HEK293T (cell line): ENCODE data around the gene MKLN1.
"Not testable (repeated sequence)": the region's sequence is repeated elsewhere in the genome, so short reads cannot be mapped to it uniquely, and the experiment has no call there.

Experiments
- CTCF ChIA-PET: fragments of 350-600 bp; formaldehyde crosslinking; extraction: SDS; loops from one replicate; lab custom pipeline; 2021; ENCODE audit warnings: antibody characterized with exemption, inconsistent platforms; lab: Yijun Ruan, JAX
- POLR2A ChIA-PET: fragments of 350-600 bp; formaldehyde crosslinking; extraction: SDS; loops from one replicate; lab custom pipeline; 2020; ENCODE audit warnings: antibody characterized with exemption, inconsistent platforms; lab: Yijun Ruan, JAX
- DNase-seq: peaks from one replicate; pipeline ENCODE4 v3.0.0; 2012; ENCODE audit warnings: mixed read lengths; ENCODE audit errors: extremely low spot score
- ARNT ChIP-seq: fragments of 450-650 bp; IDR thresholded peaks from 2 replicates; pipeline ENCODE4 v1.6.1; 2017; ENCODE audit warnings: mild to moderate bottlenecking
- BHLHE40 ChIP-seq: fragments of 450-650 bp; IDR thresholded peaks from 2 replicates; pipeline ENCODE4 v1.6.1; 2016; ENCODE audit warnings: mild to moderate bottlenecking, moderate library complexity, borderline replicate concordance
- CTBP1 ChIP-seq: fragments of 450-650 bp; IDR thresholded peaks from 2 replicates; pipeline ENCODE4 v1.6.1; 2016; ENCODE audit warnings: borderline replicate concordance
- ELF4 ChIP-seq: fragments of 450-650 bp; IDR thresholded peaks from 2 replicates; pipeline ENCODE4 v1.6.1; 2017; ENCODE audit warnings: antibody characterized with exemption
- FOXA1 ChIP-seq: fragments of 450-650 bp; IDR thresholded peaks from 2 replicates; pipeline ENCODE4 v1.6.1; 2016; ENCODE audit warnings: mild to moderate bottlenecking
- FOXK2 ChIP-seq: fragments of 450-650 bp; IDR thresholded peaks from 2 replicates; pipeline ENCODE4 v1.6.1; 2016; ENCODE audit warnings: mild to moderate bottlenecking
- FOXM1 ChIP-seq: fragments of 450-650 bp; IDR thresholded peaks from 2 replicates; pipeline ENCODE4 v1.6.1; 2017; ENCODE audit warnings: mild to moderate bottlenecking, borderline replicate concordance
- HDGF ChIP-seq: fragments of 450-650 bp; IDR thresholded peaks from 2 replicates; pipeline ENCODE4 v1.6.1; 2017; ENCODE audit warnings: antibody characterized with exemption, borderline replicate concordance
- L3MBTL2 ChIP-seq: fragments of 450-650 bp; conservative IDR thresholded peaks from 2 replicates; pipeline ENCODE4 v1.6.1; 2016; ENCODE audit warnings: mild to moderate bottlenecking
- LEF1 ChIP-seq: fragments of 450-650 bp; IDR thresholded peaks from 2 replicates; pipeline ENCODE4 v1.6.1; 2017; ENCODE audit warnings: mild to moderate bottlenecking, borderline replicate concordance
- NFRKB ChIP-seq: fragments of 450-650 bp; IDR thresholded peaks from 2 replicates; pipeline ENCODE4 v1.6.1; 2016; ENCODE audit warnings: mild to moderate bottlenecking, moderate library complexity
- SP1 ChIP-seq: fragments of 450-650 bp; IDR thresholded peaks from 2 replicates; pipeline ENCODE4 v1.6.1; 2017
- SUZ12 ChIP-seq: fragments of 450-650 bp; IDR thresholded peaks from 2 replicates; pipeline ENCODE4 v1.6.1; 2016; ENCODE audit warnings: mild to moderate bottlenecking
- TARDBP ChIP-seq: fragments of 450-650 bp; IDR thresholded peaks from 2 replicates; pipeline ENCODE4 v1.6.1; 2016
- ZNF384 ChIP-seq: fragments of 450-650 bp; IDR thresholded peaks from 2 replicates; pipeline ENCODE4 v1.6.1; 2016
- TF ChIP-seq, protein P1 (sequence below): fragments of 450-650 bp; IDR thresholded peaks from 2 replicates; pipeline ENCODE4 v1.6.1; 2016

MKLN1 gene

DNA sequence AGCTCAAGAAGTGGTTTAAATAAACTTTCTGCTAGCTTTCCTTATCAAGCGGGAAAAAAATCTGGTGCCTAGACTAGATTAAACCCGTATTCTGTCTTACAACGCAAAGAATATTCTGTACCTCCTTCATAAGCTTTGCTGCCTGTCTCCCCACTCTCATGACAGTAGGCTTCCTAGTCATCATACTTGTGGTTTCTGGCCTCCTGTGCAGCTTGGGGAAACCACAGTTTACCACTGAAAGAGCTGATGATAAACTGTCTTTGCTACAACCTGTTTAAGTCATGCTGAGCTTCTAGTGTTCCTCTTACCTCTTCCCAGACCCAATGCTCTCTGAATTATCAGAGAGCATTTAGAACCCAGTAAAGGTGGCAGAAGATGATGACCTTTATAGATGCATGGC lies 173.7 kb downstream of the MKLN1 start:
- ChIA-PET POLR2A (no interaction called here), CTCF (interaction anchor here (1.1 kb wide), 1 partner anchor 12 kb away, joined by 5 read pairs; no protein-coding TSS in a partner anchor)
- TF ChIP-seq L3MBTL2, result no peak
- TF ChIP-seq ZNF384, result no peak
- no peak for DNase-seq

- POLR2A ChIA-PET, result no interaction called here
- no peak for DNase-seq
- no peak for TF ChIP-seq ELF4
- no peak for TF ChIP-seq FOXA1
- TF ChIP-seq, protein P1, sequence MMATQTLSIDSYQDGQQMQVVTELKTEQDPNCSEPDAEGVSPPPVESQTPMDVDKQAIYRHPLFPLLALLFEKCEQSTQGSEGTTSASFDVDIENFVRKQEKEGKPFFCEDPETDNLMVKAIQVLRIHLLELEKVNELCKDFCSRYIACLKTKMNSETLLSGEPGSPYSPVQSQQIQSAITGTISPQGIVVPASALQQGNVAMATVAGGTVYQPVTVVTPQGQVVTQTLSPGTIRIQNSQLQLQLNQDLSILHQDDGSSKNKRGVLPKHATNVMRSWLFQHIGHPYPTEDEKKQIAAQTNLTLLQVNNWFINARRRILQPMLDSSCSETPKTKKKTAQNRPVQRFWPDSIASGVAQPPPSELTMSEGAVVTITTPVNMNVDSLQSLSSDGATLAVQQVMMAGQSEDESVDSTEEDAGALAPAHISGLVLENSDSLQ, result no peak
- no peak for TF ChIP-seq ARNT
- no peak for TF ChIP-seq NFRKB
- TF ChIP-seq SUZ12, result no peak
- TF ChIP-seq ZNF384, result no peak
- no peak for TF ChIP-seq L3MBTL2
- no peak for TF ChIP-seq LEF1
- TF ChIP-seq BHLHE40, result no peak
- no peak for TF ChIP-seq HDGF
- no peak for TF ChIP-seq TARDBP
- TF ChIP-seq FOXK2, result no peak
- TF ChIP-seq SP1, result no peak
- TF ChIP-seq CTBP1, result no peak
- TF ChIP-seq FOXM1, result no peak
- CTCF ChIA-PET, result interaction anchor here (0.7 kb wide), 1 partner anchor 152 kb away, joined by 3 read pairs; no protein-coding TSS in a partner anchor
Observed at GRCh38 chr7:131501930-131502685, 174.4 kb downstream of the MKLN1 start.

- DNase-seq, result no peak
- TF ChIP-seq BHLHE40, result no peak
- TF ChIP-seq ARNT, result no peak
- TF ChIP-seq, protein P1, result no peak
- TF ChIP-seq FOXK2, result no peak
- TF ChIP-seq CTBP1, result no peak
- TF ChIP-seq ZNF384, result no peak
- TF ChIP-seq LEF1, result no peak
- TF ChIP-seq FOXA1, result no peak
- no peak for TF ChIP-seq ELF4
- ChIA-PET POLR2A (no interaction called here), CTCF (interaction anchor here (0.7 kb wide), 1 partner anchor 151 kb away, joined by 3 read pairs; no protein-coding TSS in a partner anchor)
Observed at GRCh38 chr7:131502810-131503508, 175.3 kb downstream of the MKLN1 start.

- TF ChIP-seq FOXK2, result no peak
- TF ChIP-seq L3MBTL2, result no peak
- TF ChIP-seq BHLHE40, result no peak
- TF ChIP-seq SUZ12, result no peak
- TF ChIP-seq ELF4, result no peak
- no peak for TF ChIP-seq SP1
- TF ChIP-seq, protein P1, result no peak
- TF ChIP-seq CTBP1, result no peak
- TF ChIP-seq LEF1, result no peak
- TF ChIP-seq NFRKB, result no peak
- TF ChIP-seq ARNT, result no peak
- no peak for TF ChIP-seq HDGF
- TF ChIP-seq FOXA1, result no peak
- TF ChIP-seq FOXM1, result no peak
- no peak for TF ChIP-seq TARDBP
- TF ChIP-seq ZNF384, result no peak
- DNase-seq, result no peak
- CTCF ChIA-PET, result no interaction called here
- POLR2A ChIA-PET, result no interaction called here
Observed at GRCh38 chr7:131503639-131504038, 176.0 kb downstream of the MKLN1 start.

- ChIA-PET POLR2A (no interaction called here), CTCF (interaction anchor here (0.6 kb wide), 1 partner anchor 18 kb away, joined by 11 read pairs; no protein-coding TSS in a partner anchor)
- no peak for DNase-seq
- TF ChIP-seq HDGF (no peak), NFRKB (no peak), SUZ12 (no peak), ELF4 (no peak), ZNF384 (no peak), LEF1 (no peak), ARNT (no peak), TARDBP (no peak), FOXA1 (no peak), FOXM1 (no peak), FOXK2 (no peak), BHLHE40 (no peak), SP1 (no peak), L3MBTL2 (no peak), CTBP1 (no peak)
- TF ChIP-seq, protein P1, result no peak
Observed at GRCh38 chr7:131504157-131504899, 176.7 kb downstream of the MKLN1 start.

DNA sequence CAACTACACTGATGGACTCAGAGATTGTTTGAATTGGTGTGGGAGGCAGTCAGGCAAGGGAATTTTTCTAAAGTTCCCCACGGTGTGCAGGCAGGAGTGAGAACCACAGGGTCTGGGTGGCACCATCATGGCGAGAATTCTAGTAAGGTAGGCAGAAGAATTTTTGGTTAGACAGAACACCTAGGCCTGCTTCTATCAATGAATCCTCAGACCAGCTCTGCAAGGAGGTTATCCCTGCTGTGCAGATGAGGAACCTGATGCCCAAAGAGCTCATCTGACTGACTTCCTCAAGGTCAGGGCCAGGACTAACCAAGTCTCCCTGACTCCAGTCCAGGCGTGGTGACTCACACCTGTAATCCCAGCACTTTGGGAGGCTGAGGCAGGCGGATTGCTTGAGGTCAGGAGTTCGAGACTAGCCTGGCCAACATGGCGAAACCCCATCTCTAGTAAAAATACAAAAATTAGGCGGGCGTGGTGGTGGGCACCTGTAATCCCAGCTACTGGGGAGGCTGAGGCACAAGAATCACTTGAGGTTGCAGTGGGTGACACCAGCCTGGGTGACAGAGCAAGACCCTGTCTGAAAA lies 177.5 kb downstream of the MKLN1 start:
- POLR2A ChIA-PET, DNase-seq, CTCF ChIA-PET: not testable (repeated sequence)
